Panc1 (cell line): ENCODE measurements around the gene CAMTA2. TPM values are rescaled to one million over a fixed set of nuclear protein-coding genes. Genes with fewer than 3 reads are reported as not detected.

Source experiments
- ATAC-seq: fragments of 200-7000 bp; cut with Tn5 transposase; 2 replicates; pipeline ENCODE4 v1.9.1; 2020; ENCODE audit warnings: mild to moderate bottlenecking, moderate library complexity
- BruUV-seq: library from RNA; stranded (reverse); fragments of 400-500 nt; replicated peaks from 2 replicates; lab custom pipeline; 2021; lab: Mats Ljungman, UMichigan
- CTCF ChIA-PET: fragments of 300-600 bp; sonication (Branson Sonifier 250); formaldehyde crosslinking; loops from one replicate; lab custom pipeline; 2022; ENCODE audit warnings: antibody characterized with exemption; lab: Charles Lee
- POLR2A ChIA-PET: fragments of 300-600 bp; sonication (Branson Sonifier 250); formaldehyde crosslinking; loops from one replicate; lab custom pipeline; 2022; ENCODE audit warnings: antibody characterized with exemption; lab: Charles Lee
- DNase-seq: peaks from one replicate; pipeline ENCODE4 v3.0.0-alpha.2; 2010; ENCODE audit warnings: low read depth, low spot score
- H3K27ac ChIP-seq: 2 replicates; pipeline ENCODE4 v1.5.1; 2011; ENCODE audit warnings: mild to moderate bottlenecking, low read length, inconsistent platforms
- H3K27me3 ChIP-seq: fragments of 200-500 bp; sonication (Bioruptor generic); 2 replicates; pipeline ENCODE4 v1.6.0; 2014; ENCODE audit warnings: low read length, inconsistent platforms; ENCODE audit not compliant: control insufficient read depth, insufficient read depth
- H3K36me3 ChIP-seq: fragments of 200-500 bp; sonication (Bioruptor generic); 2 replicates; pipeline ENCODE4 v1.5.1; 2014; ENCODE audit warnings: inconsistent platforms, mild to moderate bottlenecking, low read length, moderate library complexity; ENCODE audit not compliant: control insufficient read depth, insufficient read depth
- H3K4me1 ChIP-seq: 2 replicates; pipeline ENCODE4 v1.5.1; 2011; ENCODE audit warnings: inconsistent platforms, mild to moderate bottlenecking, low read length, moderate library complexity; ENCODE audit not compliant: control insufficient read depth, insufficient read depth
- H3K4me3 ChIP-seq, 2 experiments: 2 replicates each; pipeline ENCODE4 v1.5.1; 2011 to 2012; ENCODE audit warnings: low read depth in 2 of 2, low read length in 2 of 2, mild to moderate bottlenecking in 2 of 2, inconsistent platforms in 1 of 2, moderate library complexity in 1 of 2
- H3K9me3 ChIP-seq: fragments of 200-500 bp; sonication (Bioruptor generic); 2 replicates; pipeline ENCODE4 v1.5.1; 2014; ENCODE audit warnings: low read depth, mild to moderate bottlenecking, inconsistent platforms, low read length, moderate library complexity; ENCODE audit not compliant: control insufficient read depth, insufficient read depth
- CTCF ChIP-seq: fragments of 450-650 bp; IDR thresholded peaks from 2 replicates; pipeline ENCODE4 v1.5.1; 2017; ENCODE audit warnings: mild to moderate bottlenecking
- POLR2AphosphoS5 ChIP-seq: IDR thresholded peaks from 2 replicates; pipeline ENCODE4 v1.6.1; 2012; ENCODE audit warnings: mild to moderate bottlenecking, low read depth, low read length, moderate library complexity
- REST ChIP-seq, 2 experiments: IDR thresholded peaks; 2 replicates each; pipeline ENCODE4 v1.6.1; 2011 to 2012; ENCODE audit warnings: low read depth in 2 of 2, control low read depth in 1 of 2, low read length in 1 of 2, mild to moderate bottlenecking in 1 of 2, moderate library complexity in 1 of 2; ENCODE audit not compliant: insufficient read depth in 1 of 2
- SIN3A ChIP-seq: IDR thresholded peaks from 2 replicates; pipeline ENCODE4 v1.6.1; 2012; ENCODE audit warnings: low read depth, mild to moderate bottlenecking, low read length, moderate library complexity, borderline replicate concordance; ENCODE audit not compliant: insufficient read depth
- TCF7L2 ChIP-seq: IDR thresholded peaks from 2 replicates; pipeline ENCODE4 v1.6.1; 2011; ENCODE audit warnings: mild to moderate bottlenecking, low read depth, low read length, inconsistent platforms
- in situ Hi-C: cut with HindIII; loops from 2 replicates; pipeline ENCODE4 v1.10.0; 2016; ENCODE audit warnings: low sequenced_read_pairs, low pct_unique_long_range_greater_than_20kb
- intact Hi-C: fragments of 100-400 bp; cut with micrococcal nuclease; formaldehyde crosslinking; loops from one replicate; pipeline ENCODE4 v1.10.0; 2022; ENCODE audit not compliant: unreplicated experiment
- total RNA-seq: library from RNA; stranded (reverse); gene quantifications from one replicate; pipeline ENCODE4 v1.2.1, GENCODE V29; 2021; ENCODE audit not compliant: unreplicated experiment

CAMTA2 gene
- total RNA-seq, 1 experiment from 2014 or later = 22.7 TPM

GRCh38 chr17:4948931-4949320 is 38.5 kb downstream of the CAMTA2 start:
- BruUV-seq = no TSS peak
- no peak for DNase-seq
- H3K4me1 ChIP-seq = peaks cover 35% of the 10 kb centered on the region

GRCh38 chr17:4948166-4948930 is 39.1 kb downstream of the CAMTA2 start, which contains the start of gene PFN1:
TSS of gene PFN1 (minus strand) at chr17:4948530. CDS start at chr17:4948394, 136 bp downstream.
- no peaks in the 10 kb centered on the region for H3K9me3 ChIP-seq
- no peak for DNase-seq
- BruUV-seq = no TSS peak
- intact Hi-C loops (no loop called here), in situ Hi-C loops (no loop called here)
- ChIA-PET POLR2A (interaction anchor here (0.6 to 1.1 kb wide), 3 partner anchors 19 to 1000 kb away, joined by 4 to 11 read pairs (median 8); partner anchors contain the start of gene SPAG7), CTCF (no interaction called here)
- ATAC-seq = peak; percentile 40
- H3K4me1 ChIP-seq = peaks cover 35% of the 10 kb centered on the region
- H3K4me3 ChIP-seq = peak within 1 kb of the TSS; percentile 83 to 85
- peaks cover 6% of the 10 kb centered on the region for H3K36me3 ChIP-seq
- 0 out of 4 replicates have a peak, but pooled peaks of 1 of the 2 experiments have one; percentile 10 for TF ChIP-seq REST (IDR thresholded peaks at IDR 0.05; ENCODE audit: insufficient read depth in 1 of 2, low read depth in 2 of 2, low read length in 1 of 2)
- 0 out of 2 replicates have a peak, but pooled peaks have one; percentile 80 for TF ChIP-seq SIN3A
- TF ChIP-seq TCF7L2 = no peak
- peak; percentile 70 for TF ChIP-seq POLR2AphosphoS5
- H3K27me3 ChIP-seq = no peaks in the 10 kb centered on the region
- peak within 1 kb of the TSS; percentile 94 for H3K27ac ChIP-seq

More at GRCh38 chr17:4948931-4949320, 38.5 kb downstream of the CAMTA2 start:
- H3K36me3 ChIP-seq = peaks cover 6% of the 10 kb centered on the region
- in situ Hi-C loops = no loop called here
- intact Hi-C loops = no loop called here
- no peak for TF ChIP-seq TCF7L2
- TF ChIP-seq REST (IDR thresholded peaks at IDR 0.05; ENCODE audit: insufficient read depth in 1 of 2, low read depth in 2 of 2, low read length in 1 of 2) = no peak
- TF ChIP-seq CTCF = no peak
- TF ChIP-seq POLR2AphosphoS5 = peak; percentile 30; the same call in 1 of the 2 replicates
- no peak for TF ChIP-seq SIN3A
- ATAC-seq = peak; percentile 67
- no peaks in the 10 kb centered on the region for H3K9me3 ChIP-seq
- ChIA-PET POLR2A (interaction anchor here (0.7 to 1.1 kb wide), 2 partner anchors 18 to 38 kb away, joined by 3 to 4 read pairs; partner anchors contain the start of gene SPAG7), CTCF (no interaction called here)
- H3K4me3 ChIP-seq = peak overlapping the region; percentile 83 to 85
- no peaks in the 10 kb centered on the region for H3K27me3 ChIP-seq
- H3K27ac ChIP-seq = peak overlapping the region; percentile 93
